ENCODE measurements around the gene TMEM72.

- TF ChIP-seq, protein P1, sequence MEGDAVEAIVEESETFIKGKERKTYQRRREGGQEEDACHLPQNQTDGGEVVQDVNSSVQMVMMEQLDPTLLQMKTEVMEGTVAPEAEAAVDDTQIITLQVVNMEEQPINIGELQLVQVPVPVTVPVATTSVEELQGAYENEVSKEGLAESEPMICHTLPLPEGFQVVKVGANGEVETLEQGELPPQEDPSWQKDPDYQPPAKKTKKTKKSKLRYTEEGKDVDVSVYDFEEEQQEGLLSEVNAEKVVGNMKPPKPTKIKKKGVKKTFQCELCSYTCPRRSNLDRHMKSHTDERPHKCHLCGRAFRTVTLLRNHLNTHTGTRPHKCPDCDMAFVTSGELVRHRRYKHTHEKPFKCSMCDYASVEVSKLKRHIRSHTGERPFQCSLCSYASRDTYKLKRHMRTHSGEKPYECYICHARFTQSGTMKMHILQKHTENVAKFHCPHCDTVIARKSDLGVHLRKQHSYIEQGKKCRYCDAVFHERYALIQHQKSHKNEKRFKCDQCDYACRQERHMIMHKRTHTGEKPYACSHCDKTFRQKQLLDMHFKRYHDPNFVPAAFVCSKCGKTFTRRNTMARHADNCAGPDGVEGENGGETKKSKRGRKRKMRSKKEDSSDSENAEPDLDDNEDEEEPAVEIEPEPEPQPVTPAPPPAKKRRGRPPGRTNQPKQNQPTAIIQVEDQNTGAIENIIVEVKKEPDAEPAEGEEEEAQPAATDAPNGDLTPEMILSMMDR (IDR thresholded peaks at IDR 0.05; ENCODE audit: borderline replicate concordance, extremely low read depth, low read length, poor library complexity, severe bottlenecking), result no peak
- no peak for TF ChIP-seq EZH2 (IDR thresholded peaks at IDR 0.05; ENCODE audit: borderline replicate concordance, low read depth, low read length, severe bottlenecking)
Observed at GRCh38 chr10:44930904-44931620, 19.9 kb downstream of the TMEM72 start.

Data from DND-41 (cell line).